Activated CD8-positive, alpha-beta memory T cell treated with anti-CD3 and anti-CD28 coated beads, Interleukin-2, amount 50 U/mL, for 48 hours (primary cell): ENCODE results near the gene FNIP2.
"Not testable (repeated sequence)": the region's sequence is repeated elsewhere in the genome, so short reads cannot be mapped to it uniquely, and the experiment has no call there.

Experiments
- DNase-seq: peaks from one replicate; pipeline ENCODE4 v3.0.0-alpha.2; 2020

The FNIP2 gene

DNA sequence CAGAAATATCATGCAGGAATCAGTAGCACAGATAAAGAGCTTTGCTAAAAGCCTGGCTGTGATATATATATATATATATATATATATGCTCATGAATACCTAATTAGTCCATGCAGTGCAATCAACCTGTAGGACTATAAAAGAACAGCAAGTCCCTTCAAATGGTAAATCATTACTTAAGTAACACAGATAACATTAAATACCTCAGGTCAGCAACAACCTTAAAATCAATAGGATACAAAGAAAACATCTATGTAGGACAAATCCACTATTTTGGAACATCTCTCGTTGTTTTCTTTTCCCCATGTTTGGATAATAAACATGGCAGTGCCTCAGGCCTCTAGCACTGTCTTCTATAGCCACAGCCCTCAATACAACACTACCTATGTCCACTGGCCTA is 106.6 kb downstream of the FNIP2 start:
- DNase-seq = no peak

DNA sequence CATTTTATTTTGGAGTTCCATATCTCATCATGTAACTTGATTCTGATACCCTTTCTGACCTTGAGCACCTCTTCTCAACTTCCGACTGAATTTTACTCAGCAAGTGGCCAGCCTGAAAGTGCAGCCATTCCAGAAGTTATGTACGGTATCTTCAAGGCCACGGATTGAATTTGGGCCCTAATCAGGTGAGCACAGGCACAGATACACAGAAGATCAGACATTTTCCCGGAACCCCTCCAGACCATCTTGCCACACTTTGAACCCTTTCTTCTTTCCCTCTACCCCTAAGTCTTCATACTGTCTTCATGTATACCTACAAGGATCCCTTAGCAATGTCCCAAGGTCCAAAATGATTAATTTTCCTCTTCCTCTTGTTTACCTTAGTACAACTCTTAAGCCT is 108.2 kb downstream of the FNIP2 start:
- no peak for DNase-seq

DNA sequence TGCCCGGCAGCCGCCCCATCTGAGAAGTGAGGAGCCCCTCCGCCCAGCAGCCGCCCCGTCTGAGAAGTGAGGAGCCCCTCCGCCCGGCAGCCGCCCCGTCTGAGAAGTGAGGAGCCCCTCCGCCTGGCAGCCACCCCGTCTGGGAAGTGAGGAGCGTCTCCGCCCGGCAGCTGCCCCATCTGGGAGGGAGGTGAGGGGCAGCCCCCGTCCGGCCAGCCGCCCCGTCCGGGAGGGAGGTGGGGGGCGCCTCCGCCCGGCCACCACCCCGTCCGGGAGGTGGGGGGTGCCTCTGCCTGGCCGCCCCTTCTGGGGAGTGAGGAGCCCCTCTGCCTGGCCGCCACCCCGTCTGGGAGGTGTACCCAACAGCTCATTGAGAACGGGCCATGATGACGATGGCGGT is 113.3 kb downstream of the FNIP2 start:
- not testable (repeated sequence) for DNase-seq

GRCh38 chr4:158884280-158884679 is 115.5 kb downstream of the FNIP2 start:
- DNase-seq = no peak

GRCh38 chr4:158885564-158885963 is 116.7 kb downstream of the FNIP2 start:
- DNase-seq = no peak

GRCh38 chr4:158890294-158890693 is 121.5 kb downstream of the FNIP2 start:
- no peak for DNase-seq

DNA sequence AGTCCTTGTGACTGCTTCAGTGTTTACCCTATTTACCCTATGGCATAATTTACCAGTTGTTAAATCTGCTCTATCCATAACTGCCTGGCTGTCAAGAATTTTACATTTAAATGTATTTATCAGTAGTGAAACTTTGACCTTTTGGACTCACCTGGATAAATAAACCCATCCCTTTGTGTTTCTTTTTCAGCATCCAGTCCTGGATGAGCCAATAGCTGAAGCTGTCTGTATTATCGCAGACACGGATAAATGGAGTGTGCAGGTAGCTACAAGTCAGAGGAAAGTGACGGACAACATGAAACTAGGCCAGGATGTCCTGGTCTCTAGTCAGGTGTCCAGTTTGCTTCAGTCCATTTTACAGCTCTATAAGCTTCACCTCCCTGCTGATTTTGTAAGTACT is 122.4 kb downstream of the FNIP2 start:
- DNase-seq = no peak

GRCh38 chr4:158894826-158895225 is 126.0 kb downstream of the FNIP2 start:
- no peak for DNase-seq

GRCh38 chr4:158895797-158896576 is 127.2 kb downstream of the FNIP2 start:
- no peak for DNase-seq

- not testable (repeated sequence) for DNase-seq
Measured at GRCh38 chr4:158896577-158897238, 127.9 kb downstream of the FNIP2 start.

- not testable (repeated sequence) for DNase-seq
Measured at GRCh38 chr4:158900408-158900807, 131.6 kb downstream of the FNIP2 start.

DNA sequence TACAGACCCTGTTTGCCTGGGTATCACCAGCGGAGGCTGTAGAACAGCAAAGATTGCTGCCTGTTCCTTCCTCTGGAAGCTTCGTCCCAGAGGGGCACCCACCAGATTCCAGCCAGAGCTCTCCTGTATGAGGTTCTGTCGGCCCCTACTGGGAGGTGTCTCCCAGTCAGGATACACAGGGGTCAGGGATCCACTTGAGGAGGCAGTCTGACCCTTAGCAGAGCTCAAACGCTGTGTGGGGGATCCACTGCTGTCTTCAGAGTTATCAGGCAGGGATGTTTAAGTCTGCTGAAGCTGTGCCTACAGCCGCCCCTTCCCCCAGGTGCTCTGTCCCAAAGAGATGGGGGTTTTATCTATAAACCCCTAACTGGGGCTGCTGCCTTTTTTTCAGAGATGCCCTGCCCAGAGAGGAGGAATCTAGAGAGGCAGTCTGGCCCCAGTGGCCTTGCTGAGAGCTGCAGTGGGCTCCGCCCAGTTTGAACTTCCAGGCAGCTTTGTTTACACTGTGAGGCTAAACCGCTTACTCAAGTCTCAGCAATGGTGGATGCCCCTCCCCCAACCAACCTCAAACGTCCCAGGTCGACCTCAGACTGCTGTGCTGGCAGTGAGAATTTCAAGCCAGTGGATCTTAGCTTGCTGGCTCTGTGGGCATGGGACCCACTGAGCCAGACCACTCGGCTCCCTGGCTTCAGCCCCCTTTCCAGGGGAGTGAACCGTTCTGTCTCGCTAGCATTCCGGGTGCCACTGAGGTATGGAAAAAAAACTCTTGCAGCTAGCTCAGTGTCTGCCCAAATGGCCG is 133.7 kb downstream of the FNIP2 start:
- not testable (repeated sequence) for DNase-seq

GRCh38 chr4:158903079-158903456 is 134.2 kb downstream of the FNIP2 start:
- no peak for DNase-seq

DNA sequence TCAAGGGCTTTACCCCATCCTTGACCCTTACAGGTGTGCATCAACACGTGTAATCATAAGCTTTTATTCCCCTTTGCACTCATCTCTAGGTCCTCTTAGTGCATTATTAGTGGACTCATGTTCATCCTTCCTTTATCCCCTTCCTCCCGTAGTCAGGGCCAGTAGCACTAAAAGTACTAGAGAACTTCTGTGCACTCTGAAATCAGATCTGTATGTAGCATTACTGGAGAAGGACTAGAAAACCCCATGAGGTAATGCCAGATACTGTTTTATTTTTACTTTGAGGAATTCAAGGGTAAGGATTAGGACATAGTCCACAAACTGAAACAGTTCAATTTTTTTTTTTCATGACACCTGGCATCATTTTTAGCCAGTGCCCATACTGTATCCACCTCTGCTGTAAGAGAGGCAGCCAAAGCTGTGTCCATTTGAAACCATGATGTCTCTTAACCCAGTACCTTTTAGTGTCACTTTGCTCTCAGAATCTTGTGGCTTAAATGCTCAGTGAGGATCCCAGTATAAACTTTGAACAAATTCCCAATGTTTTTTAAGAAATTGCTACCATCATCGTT is 134.7 kb downstream of the FNIP2 start:
- DNase-seq = no peak

GRCh38 chr4:158904815-158905214 is 136.0 kb downstream of the FNIP2 start:
- no peak for DNase-seq

DNA sequence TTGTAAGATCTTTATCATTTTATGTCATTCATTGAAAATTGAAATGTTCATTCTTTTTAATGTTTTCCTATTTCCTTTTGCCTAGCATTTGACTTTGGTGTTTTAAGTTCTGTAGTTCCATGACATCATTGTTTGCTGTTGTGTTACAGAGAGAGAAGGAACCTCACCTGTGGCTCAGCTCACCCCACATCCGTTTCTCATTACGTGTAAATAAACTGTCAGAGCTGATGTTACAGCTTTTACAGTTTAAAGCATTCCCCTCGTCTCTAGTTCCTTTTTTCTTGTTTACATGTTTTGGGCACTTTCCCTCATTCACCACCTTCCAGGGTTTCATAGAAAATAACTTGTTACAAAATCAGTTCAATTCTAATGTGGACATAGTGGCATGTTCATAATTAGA is 137.2 kb downstream of the FNIP2 start:
- DNase-seq = no peak

DNA sequence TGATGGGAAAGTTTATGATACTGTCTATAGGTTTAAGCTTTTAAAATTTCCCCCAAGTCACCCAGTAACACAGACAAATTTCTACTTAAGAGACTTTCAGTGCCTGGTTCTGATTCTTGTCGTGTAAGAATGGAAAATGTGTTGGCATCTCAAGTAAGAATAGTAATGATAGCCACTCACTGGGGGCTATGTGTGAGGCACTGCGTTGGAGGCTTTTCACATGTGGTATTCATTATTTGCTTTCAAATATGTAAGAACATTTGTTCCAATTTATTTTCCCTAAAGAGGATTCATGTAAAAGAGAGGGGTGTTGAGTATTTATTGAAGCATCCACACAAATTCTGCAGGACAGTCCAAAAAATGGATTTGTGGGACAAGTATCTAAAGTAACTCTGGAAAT is 143.6 kb downstream of the FNIP2 start:
- no peak for DNase-seq

DNA sequence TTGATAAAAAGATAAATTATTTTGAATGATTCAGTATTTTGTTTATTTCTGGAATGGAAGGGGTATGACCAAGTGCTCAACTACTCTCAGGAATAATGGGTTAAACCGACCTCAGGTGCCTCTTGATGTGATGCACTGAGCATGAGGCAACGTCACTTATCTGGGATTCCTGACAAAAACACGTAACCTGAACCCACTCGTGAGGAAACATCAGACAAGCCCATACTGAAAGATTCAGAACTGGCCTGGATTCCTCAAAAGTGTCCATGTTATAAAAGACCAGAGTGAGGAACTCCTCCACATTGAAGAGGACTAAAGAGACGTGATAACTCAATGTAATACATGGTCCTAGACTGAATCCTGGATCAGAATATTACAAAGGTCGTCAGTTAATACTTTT is 144.0 kb downstream of the FNIP2 start:
- no peak for DNase-seq

GRCh38 chr4:158913766-158914165 is 144.9 kb downstream of the FNIP2 start:
- DNase-seq = no peak

GRCh38 chr4:158914218-158914617 is 145.4 kb downstream of the FNIP2 start:
- no peak for DNase-seq

- DNase-seq = no peak
Measured at GRCh38 chr4:158915683-158916241, 146.9 kb downstream of the FNIP2 start.

- not testable (repeated sequence) for DNase-seq
Measured at GRCh38 chr4:158920452-158920996, 151.7 kb downstream of the FNIP2 start.

GRCh38 chr4:158927774-158928173 is 158.9 kb downstream of the FNIP2 start:
- not testable (repeated sequence) for DNase-seq
